Activated CD4-positive, alpha-beta T cell treated with anti-CD3 and anti-CD28 coated beads, Interleukin-10, Interleukin-2, amounts not matched to agents 100 ng/mL and 50 ng/mL, durations not matched to agents 16 hours and 8 hours (primary cell): Measurements from ENCODE around the gene XRCC1.
"Not testable (repeated sequence)": the region's sequence is repeated elsewhere in the genome, so short reads cannot be mapped to it uniquely, and the experiment has no call there.

Experiments
- DNase-seq: peaks from one replicate; pipeline ENCODE4 v3.0.0-alpha.2; 2020

The XRCC1 gene

GRCh38 chr19:43575156-43575950 lies at the start of gene XRCC1, which contains the start of gene PINLYP:
XRCC1 (minus strand) TSS chr19:43575527; CDS start chr19:43575458, 69 bp downstream.
PINLYP (plus strand) TSS chr19:43575801; CDS start chr19:43577192, 1,391 bp downstream.
- DNase-seq = peak; percentile 98

- peak; percentile 90 for DNase-seq
These were observed 49.6 kb upstream of the XRCC1 start for GRCh38 chr19:43624933-43625332.

GRCh38 chr19:43623889-43624670 lies 48.8 kb upstream of the XRCC1 start:
- DNase-seq = peak; percentile 17

GRCh38 chr19:43622956-43623355 lies 47.6 kb upstream of the XRCC1 start:
- no peak for DNase-seq

GRCh38 chr19:43622070-43622469 lies 46.7 kb upstream of the XRCC1 start:
- no peak for DNase-seq

GRCh38 chr19:43620061-43621001 lies 45.0 kb upstream of the XRCC1 start:
- no peak for DNase-seq

GRCh38 chr19:43619262-43620060 lies 44.1 kb upstream of the XRCC1 start, which contains the start of gene ZNF428:
ZNF428 (minus strand) TSS chr19:43619629; CDS start chr19:43614304, 5,325 bp downstream.
- peak; percentile 94 for DNase-seq

GRCh38 chr19:43618921-43619261 lies 43.6 kb upstream of the XRCC1 start:
- DNase-seq = peak; percentile 73

GRCh38 chr19:43616954-43617353 lies 41.6 kb upstream of the XRCC1 start:
- DNase-seq = no peak

GRCh38 chr19:43616306-43616705 lies 41.0 kb upstream of the XRCC1 start:
- no peak for DNase-seq

- no peak for DNase-seq
These were observed 37.0 kb upstream of the XRCC1 start for GRCh38 chr19:43612374-43612773.

GRCh38 chr19:43611788-43612187 lies 36.5 kb upstream of the XRCC1 start, which contains the start of gene SRRM5:
SRRM5 (plus strand) TSS chr19:43612088; CDS start chr19:43612122, 34 bp downstream.
- no peak for DNase-seq

GRCh38 chr19:43610493-43610892 lies 35.2 kb upstream of the XRCC1 start:
- DNase-seq = no peak

- DNase-seq = no peak
These were observed 34.5 kb upstream of the XRCC1 start for GRCh38 chr19:43609872-43610271.

GRCh38 chr19:43607238-43608205 lies 32.2 kb upstream of the XRCC1 start:
- DNase-seq = no peak

GRCh38 chr19:43606569-43607229 lies 31.4 kb upstream of the XRCC1 start:
- DNase-seq = no peak

GRCh38 chr19:43605875-43606568 lies 30.7 kb upstream of the XRCC1 start:
- no peak for DNase-seq

GRCh38 chr19:43600326-43600725 lies 25.0 kb upstream of the XRCC1 start:
- DNase-seq = not testable (repeated sequence)

- no peak for DNase-seq
These were observed 24.4 kb upstream of the XRCC1 start for GRCh38 chr19:43599635-43600295.
